Endothelial cell of hepatic sinusoid (primary cell): ENCODE measurements around the gene E2F8.

Experiments used
- in situ Hi-C: cut with HindIII; loops from 2 replicates; pipeline ENCODE4 v1.10.0; 2017; ENCODE audit warnings: low sequenced_read_pairs

The E2F8 gene

GRCh38 chr11:19253153-19253745, 12.5 kb upstream of the E2F8 start:
- in situ Hi-C loops = no loop called here

DNA sequence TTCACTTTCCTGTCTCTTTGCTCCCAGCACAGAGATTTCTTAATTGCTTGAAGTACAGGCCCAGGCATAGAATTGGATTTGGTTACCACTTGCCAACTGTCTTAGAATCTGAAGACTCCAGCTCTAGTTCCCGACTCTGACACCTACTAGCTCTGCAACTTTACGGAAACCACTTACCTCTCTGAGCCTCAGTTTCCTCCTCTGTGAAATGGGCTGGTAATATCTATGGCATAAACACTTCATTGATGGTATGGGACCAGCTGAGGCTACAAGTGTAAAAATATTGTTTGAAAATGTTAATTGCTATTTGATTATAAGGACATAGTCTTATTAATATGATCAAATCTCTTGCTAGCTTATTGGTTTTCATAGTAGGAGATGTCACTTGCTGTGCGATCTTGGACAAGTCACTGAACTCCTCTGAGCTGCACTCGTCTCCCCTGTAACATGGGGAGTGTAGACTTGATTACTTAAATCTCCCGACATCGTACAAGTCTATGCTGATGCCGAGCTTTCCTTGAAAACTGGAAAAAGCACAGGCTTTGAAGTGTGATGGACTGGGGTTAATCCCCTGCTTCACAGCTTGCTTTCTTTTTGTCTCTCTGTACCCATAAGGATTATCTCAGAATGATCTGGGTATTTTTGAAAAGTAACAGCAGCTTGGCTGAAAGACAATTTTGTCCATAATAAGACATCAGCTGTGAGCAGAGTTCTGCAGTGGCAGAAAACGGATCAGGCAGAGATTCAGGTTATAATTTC, 11.8 kb upstream of the E2F8 start:
- in situ Hi-C loops = no loop called here

GRCh38 chr11:19251577-19251976, 10.8 kb upstream of the E2F8 start:
- in situ Hi-C loops = no loop called here

DNA sequence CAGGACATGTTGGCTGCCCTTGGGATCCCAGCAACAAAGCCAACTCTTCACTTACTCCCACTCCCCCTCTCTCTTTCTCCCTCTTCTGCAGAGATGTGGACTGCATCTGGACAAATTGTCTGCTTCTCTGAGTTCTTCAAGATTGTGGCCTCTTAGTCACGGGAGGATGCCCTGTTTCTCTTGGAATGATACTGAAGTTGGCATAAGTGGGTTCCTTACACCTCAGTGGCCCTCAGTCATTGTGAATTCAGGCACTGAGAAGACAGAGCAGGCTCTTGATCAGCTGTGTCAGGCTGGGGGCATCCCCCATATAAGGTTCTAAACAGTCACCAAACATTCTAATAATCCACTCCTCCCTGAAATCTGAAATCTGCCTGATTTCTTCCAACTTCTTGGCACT, 6.1 kb upstream of the E2F8 start:
- in situ Hi-C loops = no loop called here

- in situ Hi-C loops = no loop called here
Measured at GRCh38 chr11:19245351-19245750, 4.6 kb upstream of the E2F8 start.

DNA sequence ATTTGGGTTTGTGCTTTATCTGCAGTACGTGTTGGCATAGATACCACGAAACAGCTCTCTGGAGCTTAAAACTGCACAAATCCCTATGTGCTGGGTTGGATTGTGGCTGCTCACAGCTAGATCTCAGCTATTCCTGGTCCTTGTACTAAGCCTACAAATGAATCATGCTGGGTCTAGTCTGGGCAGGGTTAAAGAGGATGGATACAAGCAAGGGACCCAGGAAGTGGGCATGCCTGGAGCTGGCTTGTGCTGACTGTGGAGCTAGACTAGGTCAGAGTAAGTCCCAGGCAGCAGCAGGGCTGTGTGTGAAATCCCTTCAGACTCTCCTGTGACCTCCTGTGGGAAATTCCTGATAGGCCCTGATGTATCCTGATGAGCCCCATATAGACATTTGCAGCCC, 3.9 kb upstream of the E2F8 start:
- in situ Hi-C loops = no loop called here

DNA sequence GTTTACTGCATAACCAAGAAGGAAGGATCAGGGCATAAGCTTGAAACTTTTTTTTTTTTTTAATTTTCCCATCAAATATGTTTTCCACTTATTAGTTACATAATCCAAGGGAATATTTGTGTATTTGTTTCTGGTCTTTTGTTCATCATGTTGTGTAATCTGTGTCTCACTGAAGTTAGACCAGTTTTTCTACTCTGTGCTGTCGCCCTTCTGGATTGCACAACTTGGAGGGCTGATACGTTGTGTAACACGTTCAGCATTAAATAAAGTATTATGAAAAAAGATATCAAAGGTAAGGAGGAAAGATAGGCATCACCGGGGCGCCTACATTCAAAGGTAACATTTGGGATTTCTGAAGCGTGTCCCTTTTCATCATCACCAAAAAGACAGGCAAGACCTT, 3.3 kb upstream of the E2F8 start:
- in situ Hi-C loops = no loop called here

- in situ Hi-C loops = no loop called here
Measured at GRCh38 chr11:19243613-19244012, 2.9 kb upstream of the E2F8 start.

DNA sequence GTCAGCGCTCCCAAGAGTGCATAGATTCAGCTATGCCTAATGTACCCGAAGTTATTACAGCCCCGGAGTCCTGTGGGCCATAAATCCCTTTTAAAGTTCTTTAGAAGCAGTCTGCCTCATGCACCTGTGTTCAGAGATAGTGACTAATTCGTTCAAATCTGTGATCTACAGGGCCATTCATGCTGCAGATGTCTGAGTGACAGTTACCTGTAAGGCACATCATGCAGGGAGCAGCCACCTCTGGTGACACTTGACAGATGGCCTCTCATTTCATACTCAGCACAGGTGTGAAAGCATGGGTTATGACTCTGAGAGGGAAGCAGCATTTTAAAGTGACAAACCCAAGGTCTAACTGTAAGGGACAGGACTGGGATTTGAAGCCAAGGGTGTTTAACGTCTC, 2.4 kb upstream of the E2F8 start:
- in situ Hi-C loops = no loop called here

DNA sequence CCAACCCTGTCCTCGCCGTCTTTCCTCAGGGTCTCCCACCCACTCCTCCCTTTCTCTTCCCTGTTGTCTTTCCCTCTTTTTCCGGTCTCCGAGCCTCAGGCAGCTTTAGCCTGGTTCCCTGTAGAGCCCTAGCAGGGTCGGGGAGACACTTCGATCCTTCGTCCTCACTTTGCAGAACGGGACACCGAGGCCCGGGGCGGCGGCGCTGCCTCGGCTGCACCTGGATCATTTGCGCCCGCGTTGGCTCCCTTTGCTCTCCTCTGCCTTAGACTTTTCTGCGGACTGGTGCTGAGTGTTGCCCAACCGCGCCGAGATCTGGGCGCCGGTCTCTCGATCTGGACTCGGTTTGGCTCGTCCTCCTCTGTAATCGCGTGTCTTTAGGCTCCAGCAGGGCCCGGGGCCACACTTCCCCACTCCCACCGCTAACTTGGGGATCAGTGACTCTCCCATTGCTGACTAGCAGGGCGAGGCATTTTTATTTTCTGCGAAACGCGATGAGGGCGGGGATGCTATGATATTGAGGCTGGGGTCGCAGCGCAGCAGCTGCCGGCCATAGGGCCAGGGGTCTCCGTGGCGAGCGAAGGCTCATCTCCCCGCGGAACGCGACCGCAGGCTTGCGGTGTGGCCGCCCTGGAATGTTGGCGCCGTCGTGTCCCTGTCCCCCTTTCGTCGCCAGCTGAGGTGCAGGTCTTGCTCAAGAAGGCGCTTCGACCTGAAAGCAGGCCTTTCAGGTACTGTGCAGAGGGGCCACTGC, 1.6 kb upstream of the E2F8 start:
- in situ Hi-C loops = no loop called here

DNA sequence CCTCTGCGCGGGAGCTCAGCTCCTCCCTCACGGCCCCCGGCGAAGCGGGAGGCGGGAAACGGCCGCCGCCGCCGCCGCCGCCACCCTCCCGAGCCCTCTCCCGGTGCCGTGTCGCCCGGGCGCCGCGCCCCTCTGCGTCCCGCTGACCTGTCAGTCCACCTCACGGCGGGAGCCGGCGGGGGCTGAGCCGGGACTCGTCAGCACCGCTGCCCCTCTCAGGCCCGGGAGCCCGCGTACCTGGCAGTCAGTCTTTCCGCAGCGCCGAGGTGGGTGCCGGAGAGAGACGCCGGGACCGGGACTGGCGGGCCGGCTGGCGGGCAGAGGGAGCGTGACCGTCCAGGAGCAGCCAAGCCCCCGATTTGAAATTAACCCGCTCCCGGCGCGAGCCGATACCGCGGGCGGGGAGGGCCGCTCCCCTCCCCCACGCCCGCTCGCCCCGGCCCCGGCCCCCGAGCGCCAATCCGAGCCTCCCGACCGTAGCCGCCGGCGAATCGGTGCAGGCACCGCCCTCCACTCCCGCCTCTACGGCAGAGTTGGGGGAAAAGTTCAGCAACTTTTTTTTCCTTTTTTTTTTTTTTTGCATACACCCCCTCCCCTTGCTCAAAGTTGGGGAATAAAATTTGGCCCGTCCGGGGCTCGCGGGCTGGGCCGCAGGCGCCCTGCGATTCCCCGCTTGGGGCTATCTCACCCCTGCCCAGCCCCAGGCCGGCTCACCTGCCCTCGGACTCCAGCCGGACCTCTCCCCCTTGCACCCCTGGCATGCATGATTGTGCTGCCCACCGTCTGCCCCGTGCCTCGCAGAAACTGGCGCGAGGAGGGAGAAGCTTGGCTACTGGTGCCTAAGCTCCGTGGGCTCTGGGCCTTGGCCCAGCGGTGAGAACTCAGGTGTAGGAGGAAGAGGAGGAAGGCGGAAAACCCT, 774 bp upstream of the E2F8 start:
- in situ Hi-C loops = no loop called here

- in situ Hi-C loops = no loop called here
Measured at GRCh38 chr11:19239039-19239438, 1.7 kb downstream of the E2F8 start.

DNA sequence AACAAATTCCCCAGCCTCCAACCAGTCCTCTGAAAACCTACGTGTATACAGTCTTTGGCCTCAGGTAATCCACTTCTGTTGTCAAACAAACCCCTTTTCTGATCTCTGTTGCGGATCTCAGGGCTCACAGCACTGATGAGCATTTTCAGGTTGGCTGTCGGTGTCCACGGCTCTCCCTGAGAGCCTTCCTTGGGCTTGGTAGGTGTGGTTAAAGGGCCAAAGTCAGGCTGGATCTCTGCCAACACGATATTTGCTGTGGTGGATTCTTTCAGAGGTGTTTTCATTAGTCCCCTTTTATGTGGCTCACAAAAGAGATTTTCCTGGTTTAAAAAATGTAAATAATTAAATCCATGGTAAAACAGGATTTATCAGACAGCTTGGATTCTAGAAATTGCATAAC, 2.9 kb downstream of the E2F8 start:
- in situ Hi-C loops = no loop called here

DNA sequence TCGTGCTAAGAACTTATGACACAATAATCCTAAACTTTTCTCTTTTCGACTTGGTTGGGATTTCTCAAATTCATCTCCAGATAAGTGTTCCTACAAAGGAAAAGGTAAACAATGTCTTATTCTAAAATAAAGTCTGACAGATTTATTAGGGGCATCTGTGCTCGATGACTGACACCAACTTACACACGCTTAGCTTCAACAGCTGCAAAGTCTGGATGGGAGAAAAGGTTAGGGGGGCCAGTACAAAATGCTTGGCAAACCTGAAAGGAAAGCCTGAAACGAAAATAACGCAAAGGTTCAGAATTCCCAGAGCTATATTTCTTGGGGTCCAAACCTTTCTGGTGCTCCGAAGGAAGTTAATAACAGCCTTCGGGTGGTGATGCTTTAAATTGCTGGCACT, 3.4 kb downstream of the E2F8 start:
- in situ Hi-C loops = no loop called here

DNA sequence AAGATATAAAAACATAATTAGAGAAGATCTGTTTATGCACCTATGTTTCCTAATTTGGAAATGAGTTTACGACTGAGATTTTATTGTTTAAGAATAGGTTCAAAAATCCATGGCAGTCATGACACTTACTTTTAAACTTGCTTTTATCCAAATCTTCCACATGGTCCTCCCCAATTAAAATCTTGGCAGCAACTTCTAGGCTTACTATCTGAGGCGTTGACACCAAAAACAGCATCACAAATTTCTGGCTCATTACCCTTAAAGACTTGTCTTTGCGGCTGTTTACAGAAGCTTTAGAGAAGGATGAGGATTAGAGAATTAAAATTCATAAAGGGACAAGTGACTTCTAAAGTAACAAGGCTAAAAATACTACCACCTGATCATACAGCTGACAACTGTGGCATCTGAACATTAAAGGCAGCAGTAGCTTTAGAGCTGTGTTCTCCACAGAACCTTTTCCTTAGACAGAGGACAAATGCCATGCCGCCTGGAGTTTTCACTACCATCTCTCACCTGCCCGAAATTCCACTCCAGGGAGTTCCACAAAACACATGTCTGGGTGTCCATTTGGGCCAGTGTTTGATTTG, 6.4 kb downstream of the E2F8 start:
- in situ Hi-C loops = no loop called here

- in situ Hi-C loops = no loop called here
Measured at GRCh38 chr11:19232910-19233503, 7.7 kb downstream of the E2F8 start.

DNA sequence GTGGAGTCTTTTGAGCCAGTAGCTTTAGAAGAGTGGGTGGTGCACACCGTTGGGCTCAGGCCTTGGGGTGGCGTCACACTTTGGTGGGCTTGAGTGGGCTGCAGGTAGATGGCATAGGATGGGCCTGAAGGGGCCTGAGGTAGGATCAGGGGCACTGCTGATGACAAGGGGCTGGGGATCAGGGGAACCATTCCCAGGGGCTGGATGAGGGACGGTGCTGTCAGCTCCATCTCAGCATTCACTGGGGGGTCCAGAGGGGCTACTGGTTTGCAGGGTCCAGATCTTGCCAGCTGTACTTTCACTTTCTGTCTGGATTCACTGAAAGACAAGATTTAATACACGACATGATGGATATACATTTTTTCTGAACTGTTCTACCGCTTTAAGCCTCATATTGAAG, 11.1 kb downstream of the E2F8 start:
- in situ Hi-C loops = no loop called here

DNA sequence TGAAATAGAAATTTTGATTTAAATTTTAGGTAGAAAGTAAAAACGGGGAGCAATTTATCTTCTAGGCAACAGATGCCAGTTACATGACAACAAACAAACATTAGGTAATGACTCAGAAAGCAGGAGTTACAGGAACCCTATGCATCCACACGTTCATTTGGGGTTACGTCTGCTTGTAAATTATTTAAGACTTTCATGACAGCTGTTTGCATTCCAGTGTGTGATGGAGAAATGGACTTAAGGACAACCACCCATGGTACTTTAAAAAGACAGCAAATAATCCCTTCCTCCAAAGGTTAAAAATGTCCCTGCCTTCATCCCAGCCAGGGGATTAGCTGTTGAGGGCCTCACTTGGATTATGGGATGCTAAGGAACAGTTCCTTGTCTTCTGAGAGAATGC, 11.8 kb downstream of the E2F8 start:
- in situ Hi-C loops = no loop called here

DNA sequence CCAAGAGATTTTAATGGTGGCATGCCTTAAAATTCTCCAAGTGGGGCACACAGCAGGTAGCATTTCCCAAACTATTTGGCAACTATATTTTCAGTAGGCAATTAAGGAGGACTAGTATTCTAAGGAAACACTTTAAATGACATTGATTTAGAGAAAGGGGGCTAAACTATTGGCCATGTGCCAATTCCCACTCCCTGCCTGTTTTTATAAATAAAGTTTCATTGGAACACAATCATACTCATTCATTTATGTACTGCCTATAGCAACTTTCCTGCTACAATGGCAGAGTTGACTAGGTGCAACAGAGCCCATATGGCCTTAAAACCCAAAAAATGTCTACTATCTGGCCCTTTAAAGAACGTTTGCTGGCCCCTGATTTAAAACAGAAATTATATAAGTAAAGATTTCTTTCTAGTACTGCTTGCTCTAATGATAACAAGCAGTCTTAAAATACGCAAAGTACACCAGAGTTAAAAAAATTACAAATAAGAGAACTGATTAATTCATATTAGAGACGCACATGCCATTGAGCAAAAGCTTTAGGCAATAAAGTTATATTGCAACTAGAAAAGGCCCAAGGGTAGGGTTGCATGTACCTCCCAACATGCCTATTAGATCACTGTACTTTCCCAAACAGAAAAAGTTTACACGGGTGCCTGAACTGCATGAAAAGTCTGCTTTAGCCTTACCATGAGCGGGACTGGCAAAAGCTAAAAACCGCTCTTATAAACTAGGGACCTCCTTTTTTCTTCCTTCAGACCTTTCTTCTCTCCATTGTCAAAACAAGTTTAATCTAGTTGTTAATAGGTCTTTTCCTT, 14.2 kb downstream of the E2F8 start:
- in situ Hi-C loops = no loop called here

- in situ Hi-C loops = no loop called here
Measured at GRCh38 chr11:19225581-19225980, 15.2 kb downstream of the E2F8 start.
